HepG2 (cell line): ENCODE data around the gene NKD2. TPM values are rescaled to one million over a fixed set of nuclear protein-coding genes. Genes with fewer than 3 reads are reported as not detected.

Experiments used
- ATAC-seq: fragments of 200-7000 bp; cut with Tn5 transposase; 3 replicates; pipeline ENCODE4 v1.9.1; 2020; ENCODE audit warnings: mild to moderate bottlenecking, moderate library complexity
- BruUV-seq: library from RNA; stranded (reverse); fragments of 400-500 nt; replicated peaks from 2 replicates; lab custom pipeline; 2021; lab: Mats Ljungman, UMichigan
- CTCF ChIA-PET: fragments of 300-600 bp; formaldehyde crosslinking; extraction: SDS; loops from one replicate; lab custom pipeline; 2021; ENCODE audit warnings: low total read pairs, inconsistent platforms, low intra/inter-chr PET ratio; lab: Yijun Ruan, JAX
- POLR2A ChIA-PET: fragments of 350-600 bp; sonication (Branson Sonifier 250); formaldehyde crosslinking; loops from one replicate; lab custom pipeline; 2020; ENCODE audit warnings: antibody characterized with exemption, inconsistent platforms; lab: Yijun Ruan, JAX
- DNase-seq: peaks from one replicate; pipeline ENCODE4 v3.0.0-alpha.2; 2015; ENCODE audit warnings: low spot score
- FAIRE-seq: peaks from 3 replicates; lab custom pipeline; 2011; peaks lifted over from hg19 to GRCh38; lab: Jason Lieb, UNC
- H2AFZ ChIP-seq: one replicate; pipeline ENCODE4 v1.6.1; 2011; ENCODE audit warnings: low read length, inconsistent platforms
- H3K27ac ChIP-seq: fragments of 300-600 bp; 3 replicates; pipeline ENCODE4 v1.8.0; 2011; ENCODE audit warnings: mixed run types, mild to moderate bottlenecking, mixed read lengths, low read length, inconsistent platforms; ENCODE audit not compliant: insufficient read depth; ENCODE audit errors: extremely low read length
- H3K27me3 ChIP-seq, 2 experiments: fragments of 200-600 bp in 1 of 2; 2 replicates in 1 of 2; 3 replicates in 1 of 2; pipeline versions ENCODE4 v1.6.0 to v1.8.0; 2011; ENCODE audit warnings: low read length in 2 of 2, mild to moderate bottlenecking in 2 of 2, moderate library complexity in 2 of 2, inconsistent platforms in 1 of 2; ENCODE audit not compliant: insufficient read depth in 2 of 2, control insufficient read depth in 1 of 2
- H3K36me3 ChIP-seq, 2 experiments: fragments of 200-600 bp in 1 of 2; replicated peaks in 1 of 2; 2 replicates in 1 of 2; 3 replicates in 1 of 2; pipeline versions ENCODE4 v1.5.1 to v1.8.0; 2011; ENCODE audit warnings: low read length in 2 of 2, inconsistent platforms in 1 of 2; ENCODE audit not compliant: insufficient read depth in 2 of 2, control insufficient read depth in 1 of 2
- H3K4me1 ChIP-seq: 2 replicates; pipeline ENCODE4 v1.5.1; 2012; ENCODE audit warnings: low read length, inconsistent platforms; ENCODE audit not compliant: insufficient read depth
- H3K4me2 ChIP-seq: 2 replicates; pipeline ENCODE4 v1.6.0; 2011; ENCODE audit warnings: low read depth, low read length, inconsistent platforms
- H3K4me3 ChIP-seq, 3 experiments: fragments of 200-600 bp in 1 of 3; sonication (generic), shearing (Covaris generic) in 1 of 3; replicated peaks in 1 of 3; 2 replicates each; pipeline ENCODE4 v1.5.1; 2011 to 2016; ENCODE audit warnings: low read length in 3 of 3, inconsistent platforms in 2 of 3, low read depth in 2 of 3, mild to moderate bottlenecking in 2 of 3, control low read depth in 1 of 3, mixed read lengths in 1 of 3; ENCODE audit not compliant: insufficient read depth in 1 of 3
- H3K79me2 ChIP-seq: one replicate; pipeline ENCODE4 v1.6.1; 2011; ENCODE audit warnings: low read length, inconsistent platforms; ENCODE audit not compliant: insufficient read depth
- H3K9ac ChIP-seq: 2 replicates; pipeline ENCODE4 v1.6.0; 2011; ENCODE audit warnings: mild to moderate bottlenecking, low read depth, low read length, inconsistent platforms; ENCODE audit not compliant: insufficient read depth
- H3K9me3 ChIP-seq: 2 replicates; pipeline ENCODE4 v1.5.1; 2012; ENCODE audit warnings: mild to moderate bottlenecking, low read length
- H4K20me1 ChIP-seq: 2 replicates; pipeline ENCODE4 v1.6.0; 2011; ENCODE audit warnings: inconsistent platforms, mild to moderate bottlenecking, low read length, moderate library complexity; ENCODE audit not compliant: insufficient read depth
- CEBPG ChIP-seq: IDR thresholded peaks from 2 replicates; pipeline ENCODE4 v1.6.1; 2016
- CHD4 ChIP-seq: fragments of 200-600 bp; sonication (generic); IDR thresholded peaks from 2 replicates; pipeline ENCODE4 v1.7.0; 2017; ENCODE audit warnings: mild to moderate bottlenecking, low read length, borderline replicate concordance
- MNT ChIP-seq: fragments of 450-650 bp; IDR thresholded peaks from 2 replicates; pipeline ENCODE4 v1.6.1; 2016
- PAX8 ChIP-seq: sonication (generic); formaldehyde crosslinking; IDR thresholded peaks from 2 replicates; pipeline ENCODE4 v1.8.0; 2022; ENCODE audit warnings: mild to moderate bottlenecking, missing genetic modification reagents, borderline replicate concordance
- ZNF280B ChIP-seq: sonication (generic); formaldehyde crosslinking; IDR thresholded peaks from 2 replicates; pipeline ENCODE4 v1.5.0; 2020; ENCODE audit warnings: missing genetic modification reagents, mild to moderate bottlenecking, borderline replicate concordance
- ZNF281 ChIP-seq: sonication (generic); formaldehyde crosslinking; IDR thresholded peaks from 2 replicates; pipeline ENCODE4 v1.4.0; 2020; ENCODE audit warnings: missing genetic modification reagents, borderline replicate concordance
- ZNF577 ChIP-seq: sonication (generic); formaldehyde crosslinking; IDR thresholded peaks from 2 replicates; pipeline ENCODE4 v1.4.0; 2020; ENCODE audit warnings: mild to moderate bottlenecking, low read depth, missing genetic modification reagents, borderline replicate concordance
- ZNF678 ChIP-seq: sonication (generic); formaldehyde crosslinking; IDR thresholded peaks from 2 replicates; pipeline ENCODE4 v1.4.0; 2020; ENCODE audit warnings: mild to moderate bottlenecking, missing genetic modification reagents
- ZNF740 ChIP-seq: sonication (generic); formaldehyde crosslinking; IDR thresholded peaks from 2 replicates; pipeline ENCODE4 v1.4.0; 2020; ENCODE audit warnings: missing genetic modification reagents
- WGBS: methylation state at CpG from one replicate; pipeline ENCODE4 v1.1.6; 2017; ENCODE audit warnings: low lambda C conversion rate; 5-methylcytosine and 5-hydroxymethylcytosine counted together
- in situ Hi-C: cut with HindIII; loops from 2 replicates; pipeline ENCODE4 v1.10.0; 2017; ENCODE audit warnings: low pct_unique_long_range_greater_than_20kb; ENCODE audit not compliant: extremely low pct_ligation_motif_present
- intact Hi-C: fragments of 100-400 bp; cut with micrococcal nuclease; formaldehyde crosslinking; loops from one replicate; pipeline ENCODE4 v1.10.0; 2022; ENCODE audit not compliant: unreplicated experiment
- polyA plus RNA-seq, 8 experiments: library from polyadenylated mRNA; depleted of rRNA in 3 of 8; stranded (reverse) in 7 of 8; unstranded in 1 of 8; fragments of >200 nt; fragmentation: Illumina TruSeq in 4 of 8; extraction: Trizol in 4 of 8; gene quantifications; 2 replicates each; pipeline versions ENCODE4 v1.2.1 to v1.2.3, GENCODE V29; 2011 to 2016; ENCODE audit warnings: low read depth in 4 of 8, missing spikeins in 1 of 8, mixed read lengths in 1 of 8; ENCODE audit not compliant: insufficient read depth in 1 of 8
- total RNA-seq, 5 experiments: library from RNA; depleted of rRNA; stranded (reverse); fragments of >200 nt; fragmentation: Illumina TruSeq; extraction: Trizol; gene quantifications; 2 replicates each; pipeline ENCODE4 v1.2.3, GENCODE V29; 2016; ENCODE audit warnings: low read depth in 1 of 5

The NKD2 gene
- total and polyA plus RNA-seq, 2 of the 13 experiments (the other 11 are each of a cell fraction or from before 2014, with no cell fraction given): 0.53 to 0.82 TPM

GRCh38 chr5:1087428-1087827 is 78.8 kb downstream of the NKD2 start:
- no peak overlapping the region for H3K4me2 ChIP-seq
- H3K4me1 ChIP-seq: no peaks in the 10 kb centered on the region
- CTCF ChIA-PET: no interaction called here
- intact Hi-C loops (no loop called here), in situ Hi-C loops (no loop called here)
- DNase-seq (no peak), FAIRE-seq (no peak), ATAC-seq (no peak)
- WGBS: 98% methylated on average over 25 of the region's 25 CpGs
- no peak overlapping the region for H3K4me3 ChIP-seq
- H3K79me2 ChIP-seq: no peaks in the 10 kb centered on the region
- no peak for TF ChIP-seq PAX8 (CRISPR knock-in tag)
- TF ChIP-seq CEBPG (CRISPR knock-in tag): no peak
- TF ChIP-seq ZNF740 (CRISPR knock-in tag): no peak
- TF ChIP-seq ZNF577 (CRISPR knock-in tag): no peak
- no peak for TF ChIP-seq ZNF281
- no peak for TF ChIP-seq ZNF280B
- no peak for TF ChIP-seq MNT
- TF ChIP-seq ZNF678 (CRISPR knock-in tag): no peak
- TF ChIP-seq CHD4: no peak
- BruUV-seq: no TSS peak
- H3K27ac ChIP-seq: no peak overlapping the region
- H2AFZ ChIP-seq: no peak overlapping the region
- POLR2A ChIA-PET: no interaction called here
- H3K27me3 ChIP-seq: no peaks in the 10 kb centered on the region
- peaks cover 33 to 78% of the 10 kb centered on the region in 2 experiments for H3K36me3 ChIP-seq
- H3K9me3 ChIP-seq: no peaks in the 10 kb centered on the region
- no peaks in the 10 kb centered on the region for H4K20me1 ChIP-seq
- no peak overlapping the region for H3K9ac ChIP-seq
